GM23338 (cell line): ENCODE results near the gene SLC4A7.

ENCODE experiments used
- CREB1 ChIP-seq: fragments of 250-450 bp; sonication (Bioruptor Pico); IDR thresholded peaks from 2 replicates; pipeline ENCODE4 v1.5.0; 2020; ENCODE audit warnings: low read depth, mild to moderate bottlenecking, moderate library complexity
- CTCF ChIP-seq, 2 experiments: fragments of 200-600 bp in 1 of 2; sonication (generic) in 1 of 2; conservative IDR thresholded peaks; 2 replicates each; pipeline versions ENCODE4 v1.5.1 to v1.6.1; 2016 to 2017; ENCODE audit warnings: antibody characterized with exemption in 2 of 2, low read depth in 2 of 2, mild to moderate bottlenecking in 2 of 2, moderate library complexity in 1 of 2
- EZH2 ChIP-seq: fragments of 200-600 bp; sonication (generic); IDR thresholded peaks from one replicate; pipeline ENCODE4 v1.8.0; 2017; ENCODE audit warnings: antibody characterized with exemption, mild to moderate bottlenecking, low read depth; ENCODE audit not compliant: unreplicated experiment
- EZH2phosphoT487 ChIP-seq: fragments of 200-600 bp; sonication (generic); IDR thresholded peaks from one replicate; pipeline ENCODE4 v1.8.1; 2018; ENCODE audit warnings: antibody characterized with exemption; ENCODE audit not compliant: unreplicated experiment
- JUNB ChIP-seq: IDR thresholded peaks from one replicate; pipeline ENCODE4 v1.6.1; 2016; ENCODE audit warnings: antibody characterized with exemption; ENCODE audit not compliant: unreplicated experiment
- POLR2AphosphoS5 ChIP-seq: IDR thresholded peaks from 2 replicates; pipeline ENCODE4 v1.6.1; 2016; ENCODE audit warnings: antibody characterized with exemption, low read depth
- REST ChIP-seq: IDR thresholded peaks from one replicate; pipeline ENCODE4 v1.6.1; 2018; ENCODE audit warnings: antibody characterized with exemption; ENCODE audit not compliant: unreplicated experiment

- TF ChIP-seq CTCF (conservative IDR thresholded peaks at IDR 0.05; ENCODE audit: low read depth in 2 of 2) (no peak), POLR2AphosphoS5 (no peak), REST (no peak), EZH2phosphoT487 (no peak), EZH2 (no peak), CREB1 (no peak), JUNB (no peak)
Observed at GRCh38 chr3:27422617-27423016, 61.6 kb downstream of the SLC4A7 start.
